Activated CD4-positive, alpha-beta T cell treated with anti-CD3 and anti-CD28 coated beads, Interleukin-2, Interleukin-6, amounts not matched to agents 100 ng/mL and 50 ng/mL, durations not matched to agents 16 hours and 8 hours (primary cell): ENCODE results near the gene MAGEB16.

Source experiments
- DNase-seq: peaks from one replicate; pipeline ENCODE4 v3.0.0-alpha.2; 2020

Gene MAGEB16

DNA sequence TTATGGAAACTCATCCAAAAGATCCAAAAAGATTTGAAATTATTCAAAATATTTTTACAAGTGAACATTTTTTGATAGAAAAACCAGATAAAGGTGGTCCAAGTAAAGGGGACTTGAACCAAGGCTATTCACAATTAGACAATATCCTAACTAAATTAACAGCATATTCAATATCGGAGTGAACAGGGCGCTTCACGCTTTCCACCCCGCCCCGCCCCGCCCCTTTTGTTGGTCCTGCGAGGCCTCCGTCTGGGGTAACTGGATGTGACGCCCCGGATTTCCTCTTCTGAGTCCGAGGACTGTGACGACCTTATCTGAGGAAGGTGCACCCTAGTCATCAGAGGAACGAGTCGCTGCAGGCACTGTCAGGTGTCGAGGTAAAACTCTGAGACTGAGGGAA, at the start of gene MAGEB16:
MAGEB16 (plus strand) TSS at position 301 of the 400 bp plus-strand sequence. CDS start 3,855 bp downstream, outside the sequence.
- DNase-seq = no peak

DNA sequence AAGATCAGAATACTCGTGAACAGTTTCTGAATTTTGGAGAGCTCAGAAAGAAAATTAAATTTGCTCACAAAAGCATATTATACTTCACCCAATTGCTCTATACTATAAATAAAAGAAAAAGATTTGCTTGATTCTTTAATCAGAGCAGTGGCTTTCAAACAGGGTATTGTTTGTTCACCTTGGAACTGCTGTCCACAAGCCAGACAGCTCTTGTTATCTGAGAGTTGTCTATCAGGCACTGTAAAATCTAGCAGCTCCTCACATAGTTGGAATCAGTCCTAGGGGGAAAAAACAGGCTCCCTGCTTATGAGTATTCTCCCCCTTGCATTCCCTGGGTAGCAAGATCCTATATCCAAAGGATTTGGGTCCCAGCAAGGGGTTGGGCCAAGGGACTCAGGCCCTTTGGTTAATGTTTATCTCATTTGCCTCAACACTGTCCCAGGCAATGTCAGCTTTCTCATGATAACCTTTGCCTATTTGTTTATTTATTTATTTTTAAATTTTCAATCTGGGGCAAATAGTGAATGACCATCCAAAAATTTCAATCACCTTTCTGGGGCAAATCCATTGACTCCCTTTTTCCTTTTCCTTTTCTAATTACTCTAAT, 24.1 kb upstream of the MAGEB16 start:
- no peak for DNase-seq

DNA sequence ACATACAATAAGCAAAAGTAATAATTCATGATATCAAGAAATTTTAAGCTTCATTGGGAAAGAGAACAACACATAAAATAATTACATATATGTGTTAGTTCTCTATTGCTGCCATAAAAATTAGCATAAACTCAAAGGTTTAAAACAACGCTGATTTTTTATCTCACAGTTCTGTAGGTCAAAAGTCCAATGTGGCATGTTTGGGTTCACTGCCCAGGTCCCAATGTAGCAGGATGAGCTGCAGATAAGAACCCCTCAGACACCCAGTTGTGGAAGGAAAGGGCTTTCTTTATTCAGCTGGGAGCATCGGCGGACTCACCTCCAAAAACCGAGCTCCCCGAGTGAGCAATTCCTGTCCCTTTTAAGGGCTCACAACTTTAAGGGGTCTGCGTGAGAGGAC, 13.1 kb upstream of the MAGEB16 start:
- no peak for DNase-seq

DNA sequence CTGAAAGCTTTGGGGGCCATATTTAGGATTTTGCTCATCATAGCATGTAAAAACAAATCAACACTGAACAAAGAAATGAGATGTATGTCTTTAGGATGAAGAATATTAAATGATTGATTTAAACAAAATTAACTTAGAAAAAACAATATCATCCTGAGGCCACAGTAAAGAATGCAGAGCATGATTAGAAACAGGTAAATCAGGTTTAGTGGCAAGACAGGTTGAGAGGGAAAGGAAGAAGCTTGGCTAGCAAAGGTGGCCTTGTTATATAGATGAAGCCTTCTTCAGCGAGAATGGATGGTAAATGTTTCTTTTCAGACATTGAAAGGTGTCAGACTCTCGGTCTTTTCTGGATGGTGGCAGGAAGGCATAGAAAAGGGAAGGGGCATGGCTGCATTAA, 11.9 kb upstream of the MAGEB16 start:
- no peak for DNase-seq

DNA sequence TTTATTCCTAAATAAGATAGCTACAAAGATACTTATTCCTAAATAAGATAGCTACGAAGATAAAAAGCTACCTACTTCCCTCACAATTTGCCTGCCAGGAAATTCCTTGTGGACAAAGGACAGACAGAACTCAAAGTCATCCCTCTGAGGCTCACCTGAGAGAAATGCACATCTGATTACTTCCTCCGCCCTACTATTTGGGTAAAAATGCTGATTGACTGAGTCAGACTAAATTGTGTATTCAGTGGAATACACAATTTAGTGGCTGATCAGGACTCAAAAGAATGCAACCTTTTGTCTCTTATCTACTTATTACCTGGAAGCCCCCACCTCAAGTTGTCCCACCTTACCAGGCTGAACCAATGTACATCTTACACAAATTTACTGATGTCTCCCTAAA, 10.3 kb upstream of the MAGEB16 start:
- no peak for DNase-seq

DNA sequence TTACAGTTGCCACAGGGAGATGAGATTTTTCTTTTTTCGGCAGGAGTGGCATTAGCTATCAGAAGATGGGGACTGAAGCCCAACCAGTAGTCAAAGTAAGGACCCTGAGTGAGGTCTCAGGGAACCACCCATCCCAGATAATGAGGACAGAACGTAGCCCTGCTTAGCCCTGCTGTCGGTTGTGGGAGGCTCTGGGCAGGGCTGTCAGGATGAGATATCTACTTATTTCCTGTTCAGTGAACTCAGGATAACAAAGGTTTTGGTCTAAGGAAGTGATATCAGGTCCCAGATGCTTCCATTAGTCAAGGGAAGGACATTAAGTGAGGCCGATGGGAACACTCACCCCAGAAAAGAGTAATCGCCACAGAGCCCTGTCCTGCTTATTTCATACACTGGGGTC, 2.3 kb downstream of the MAGEB16 start:
- DNase-seq = no peak

DNA sequence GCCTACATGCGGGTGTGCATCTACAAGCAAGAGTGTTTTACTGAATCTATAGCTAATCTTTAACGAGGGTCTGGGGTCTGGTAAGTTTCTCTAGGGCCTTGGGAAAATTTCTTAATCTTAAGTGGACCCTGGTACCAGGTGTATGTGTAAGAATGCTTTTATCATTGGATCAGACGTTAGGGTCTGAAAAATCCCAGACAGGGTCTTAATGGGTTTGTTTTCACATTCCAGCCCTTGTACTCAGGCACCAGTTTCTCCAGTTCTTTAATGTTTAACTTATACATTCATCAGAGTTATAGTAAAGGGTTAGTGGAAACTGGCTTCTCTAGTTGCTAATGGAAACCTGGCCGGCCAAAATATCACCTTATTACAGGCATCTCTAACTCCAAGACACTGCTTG, 11.6 kb downstream of the MAGEB16 start:
- DNase-seq = no peak

DNA sequence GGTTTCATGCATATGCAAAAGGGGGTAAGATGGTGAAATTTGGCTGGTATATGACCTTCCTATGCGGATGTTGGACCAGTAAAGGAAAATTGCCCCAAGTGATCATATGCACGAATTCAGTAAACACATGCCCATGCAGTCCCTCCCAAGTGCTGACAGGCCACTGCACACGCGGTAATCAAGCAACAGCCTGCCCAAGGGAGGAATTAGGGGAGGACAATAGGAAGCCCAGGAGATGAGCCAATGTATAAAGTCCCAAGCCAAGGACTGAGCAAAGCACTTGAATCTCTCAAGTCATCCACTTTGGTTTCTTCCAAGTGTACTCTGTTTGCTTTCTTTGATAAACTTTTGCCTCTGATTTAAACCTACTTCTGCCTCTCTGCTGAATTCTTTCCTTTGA, 21.1 kb downstream of the MAGEB16 start:
- no peak for DNase-seq

DNA sequence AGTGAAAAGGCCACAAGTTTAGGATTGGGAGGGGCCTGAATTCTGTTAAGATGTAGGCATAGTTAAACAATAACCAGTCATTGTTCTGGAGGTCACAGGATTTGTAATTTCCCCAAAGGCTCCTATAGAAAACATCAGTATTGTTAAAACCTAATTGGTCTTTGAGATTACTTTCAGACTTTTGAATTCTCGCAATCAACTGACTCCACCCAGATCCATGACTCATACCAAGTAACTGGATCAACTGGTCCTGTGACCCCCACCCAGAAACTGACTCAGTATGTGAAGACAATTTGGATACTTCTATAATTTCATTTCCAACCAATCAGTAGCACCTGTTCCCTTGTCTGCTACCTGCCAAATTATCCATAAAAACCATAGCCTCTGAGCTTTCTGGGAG, 28.4 kb downstream of the MAGEB16 start:
- no peak for DNase-seq

DNA sequence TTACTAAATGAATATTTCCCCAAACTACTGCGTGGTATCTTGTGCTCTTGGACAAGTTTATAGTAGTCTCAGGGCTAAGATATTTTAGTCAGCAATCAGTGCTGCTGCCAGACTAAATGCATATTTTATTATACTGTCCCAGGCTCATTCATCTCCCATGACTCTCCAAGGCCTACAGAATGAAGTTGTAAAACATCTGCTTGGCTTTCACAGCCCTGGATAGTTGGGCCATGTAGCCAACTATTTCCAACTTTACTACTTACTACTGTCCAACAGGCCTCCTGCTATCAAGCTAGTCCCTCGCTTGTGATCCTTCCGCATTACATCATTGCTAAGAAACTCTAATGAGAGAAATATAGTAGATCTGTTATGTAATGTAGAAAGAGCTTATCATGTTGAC, 31.4 kb downstream of the MAGEB16 start:
- no peak for DNase-seq

DNA sequence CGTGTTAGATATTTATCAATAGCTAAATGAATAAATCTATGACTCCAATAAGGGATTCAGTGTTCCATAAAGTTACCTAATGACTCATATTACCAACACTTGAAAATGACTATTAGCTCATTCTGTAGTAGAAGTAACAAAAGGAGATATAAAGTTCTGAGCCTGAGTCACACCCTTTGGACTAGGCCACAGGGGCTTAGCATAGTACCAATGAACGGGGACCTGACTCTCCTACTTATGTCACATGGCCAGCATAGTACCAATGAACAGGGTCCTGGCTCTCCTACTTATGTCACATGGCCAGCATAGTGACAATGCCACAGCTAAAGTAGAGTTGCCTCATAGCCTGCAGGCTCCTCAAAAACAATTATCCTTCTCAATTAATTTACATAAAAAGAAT, 43.7 kb downstream of the MAGEB16 start:
- DNase-seq = no peak

DNA sequence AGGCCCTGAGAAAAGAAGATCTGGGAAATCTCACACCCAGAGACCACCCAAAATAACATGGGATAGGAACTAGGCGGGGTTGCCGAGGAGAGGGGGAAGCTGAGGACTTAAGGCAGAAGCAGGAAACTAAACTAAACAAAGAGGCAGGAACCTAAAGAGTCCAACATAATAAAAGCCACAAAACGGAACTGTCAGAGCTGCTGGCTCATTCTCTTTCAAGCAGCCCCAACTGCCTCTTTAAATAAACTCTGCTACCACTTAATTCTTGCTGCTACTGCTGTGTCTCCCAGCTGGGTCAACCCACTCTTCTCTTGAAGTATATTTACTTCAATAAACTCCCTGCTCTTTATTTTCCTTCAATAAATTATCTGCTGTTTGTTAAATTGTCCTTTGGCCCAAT, 44.5 kb downstream of the MAGEB16 start:
- no peak for DNase-seq

DNA sequence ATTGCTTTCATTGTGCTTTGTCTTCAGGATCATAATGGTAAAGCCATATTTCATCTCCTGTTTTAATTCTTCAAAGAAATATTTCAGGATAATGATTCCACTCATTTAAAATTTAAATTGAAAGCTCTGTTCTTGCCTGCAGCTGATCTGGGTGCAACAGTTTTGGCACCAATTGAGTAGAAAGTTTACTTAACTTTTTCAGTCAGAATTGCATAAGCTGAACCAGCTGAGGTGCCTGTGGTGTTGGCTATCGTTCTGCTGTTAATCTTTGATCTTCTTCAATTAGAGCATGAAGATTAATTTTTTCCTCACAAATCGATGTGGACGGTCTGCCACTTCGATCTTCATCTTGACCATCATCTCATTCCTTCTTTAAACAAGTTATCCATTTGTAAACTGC, 49.6 kb downstream of the MAGEB16 start:
- DNase-seq = no peak
